HepG2 (cell line): Measurements from ENCODE around the gene DGCR2. TPM values are rescaled to one million over a fixed set of nuclear protein-coding genes. Genes with fewer than 3 reads are reported as not detected.

Experiments
- ATAC-seq: fragments of 200-7000 bp; cut with Tn5 transposase; 3 replicates; pipeline ENCODE4 v1.9.1; 2020; ENCODE audit warnings: mild to moderate bottlenecking, moderate library complexity
- BruUV-seq: library from RNA; stranded (reverse); fragments of 400-500 nt; replicated peaks from 2 replicates; lab custom pipeline; 2021; lab: Mats Ljungman, UMichigan
- CTCF ChIA-PET: fragments of 300-600 bp; formaldehyde crosslinking; extraction: SDS; loops from one replicate; lab custom pipeline; 2021; ENCODE audit warnings: low total read pairs, inconsistent platforms, low intra/inter-chr PET ratio; lab: Yijun Ruan, JAX
- POLR2A ChIA-PET: fragments of 350-600 bp; sonication (Branson Sonifier 250); formaldehyde crosslinking; loops from one replicate; lab custom pipeline; 2020; ENCODE audit warnings: antibody characterized with exemption, inconsistent platforms; lab: Yijun Ruan, JAX
- DNase-seq: peaks from one replicate; pipeline ENCODE4 v3.0.0-alpha.2; 2015; ENCODE audit warnings: low spot score
- FAIRE-seq: peaks from 3 replicates; lab custom pipeline; 2011; peaks lifted over from hg19 to GRCh38; lab: Jason Lieb, UNC
- H2AFZ ChIP-seq: one replicate; pipeline ENCODE4 v1.6.1; 2011; ENCODE audit warnings: low read length, inconsistent platforms
- H3K27ac ChIP-seq: fragments of 300-600 bp; 3 replicates; pipeline ENCODE4 v1.8.0; 2011; ENCODE audit warnings: mixed run types, mild to moderate bottlenecking, mixed read lengths, low read length, inconsistent platforms; ENCODE audit not compliant: insufficient read depth; ENCODE audit errors: extremely low read length
- H3K27me3 ChIP-seq, 2 experiments: fragments of 200-600 bp in 1 of 2; 2 replicates in 1 of 2; 3 replicates in 1 of 2; pipeline versions ENCODE4 v1.6.0 to v1.8.0; 2011; ENCODE audit warnings: low read length in 2 of 2, mild to moderate bottlenecking in 2 of 2, moderate library complexity in 2 of 2, inconsistent platforms in 1 of 2; ENCODE audit not compliant: insufficient read depth in 2 of 2, control insufficient read depth in 1 of 2
- H3K36me3 ChIP-seq, 2 experiments: fragments of 200-600 bp in 1 of 2; replicated peaks in 1 of 2; 2 replicates in 1 of 2; 3 replicates in 1 of 2; pipeline versions ENCODE4 v1.5.1 to v1.8.0; 2011; ENCODE audit warnings: low read length in 2 of 2, inconsistent platforms in 1 of 2; ENCODE audit not compliant: insufficient read depth in 2 of 2, control insufficient read depth in 1 of 2
- H3K4me1 ChIP-seq: 2 replicates; pipeline ENCODE4 v1.5.1; 2012; ENCODE audit warnings: low read length, inconsistent platforms; ENCODE audit not compliant: insufficient read depth
- H3K4me2 ChIP-seq: 2 replicates; pipeline ENCODE4 v1.6.0; 2011; ENCODE audit warnings: low read depth, low read length, inconsistent platforms
- H3K4me3 ChIP-seq, 3 experiments: fragments of 200-600 bp in 1 of 3; sonication (generic), shearing (Covaris generic) in 1 of 3; replicated peaks in 1 of 3; 2 replicates each; pipeline ENCODE4 v1.5.1; 2011 to 2016; ENCODE audit warnings: low read length in 3 of 3, inconsistent platforms in 2 of 3, low read depth in 2 of 3, mild to moderate bottlenecking in 2 of 3, control low read depth in 1 of 3, mixed read lengths in 1 of 3; ENCODE audit not compliant: insufficient read depth in 1 of 3
- H3K79me2 ChIP-seq: one replicate; pipeline ENCODE4 v1.6.1; 2011; ENCODE audit warnings: low read length, inconsistent platforms; ENCODE audit not compliant: insufficient read depth
- H3K9ac ChIP-seq: 2 replicates; pipeline ENCODE4 v1.6.0; 2011; ENCODE audit warnings: mild to moderate bottlenecking, low read depth, low read length, inconsistent platforms; ENCODE audit not compliant: insufficient read depth
- H3K9me3 ChIP-seq: 2 replicates; pipeline ENCODE4 v1.5.1; 2012; ENCODE audit warnings: mild to moderate bottlenecking, low read length
- H4K20me1 ChIP-seq: 2 replicates; pipeline ENCODE4 v1.6.0; 2011; ENCODE audit warnings: inconsistent platforms, mild to moderate bottlenecking, low read length, moderate library complexity; ENCODE audit not compliant: insufficient read depth
- FOXK1 ChIP-seq: sonication (generic); formaldehyde crosslinking; IDR thresholded peaks from 2 replicates; pipeline ENCODE4 v1.4.0; 2020; ENCODE audit warnings: low read depth, missing genetic modification reagents, borderline replicate concordance
- MAF1 ChIP-seq: sonication (generic); formaldehyde crosslinking; IDR thresholded peaks from 2 replicates; pipeline ENCODE4 v1.5.0; 2020; ENCODE audit warnings: missing genetic modification reagents, borderline replicate concordance
- MTF2 ChIP-seq: sonication (generic); formaldehyde crosslinking; IDR thresholded peaks from 2 replicates; pipeline ENCODE4 v1.5.0; 2020; ENCODE audit warnings: missing genetic modification reagents, borderline replicate concordance
- MYC ChIP-seq: sonication (generic); formaldehyde crosslinking; IDR thresholded peaks from 2 replicates; pipeline ENCODE4 v1.9.0; 2021; ENCODE audit warnings: missing genetic modification reagents, borderline replicate concordance
- ONECUT2 ChIP-seq: sonication (generic); formaldehyde crosslinking; IDR thresholded peaks from 2 replicates; pipeline ENCODE4 v1.4.0; 2020; ENCODE audit warnings: missing genetic modification reagents
- PPARG ChIP-seq: conservative IDR thresholded peaks from 2 replicates; pipeline ENCODE4 v1.6.1; 2016; ENCODE audit warnings: missing biosample characterization, missing genetic modification reagents
- PTBP1 ChIP-seq: fragments of 200-400 bp; formaldehyde crosslinking; IDR thresholded peaks from 2 replicates; pipeline ENCODE4 v1.6.1; 2018; ENCODE audit warnings: low read length, low read depth; ENCODE audit not compliant: poor library complexity, severe bottlenecking
- RFX3 ChIP-seq: IDR thresholded peaks from 2 replicates; pipeline ENCODE4 v1.6.1; 2016; ENCODE audit warnings: missing biosample characterization, missing genetic modification reagents
- SOX6 ChIP-seq, 2 experiments: fragments of 450-650 bp in 1 of 2; sonication (generic) in 1 of 2; formaldehyde crosslinking in 1 of 2; IDR thresholded peaks; 2 replicates each; pipeline versions ENCODE4 v1.4.0 to v1.6.1; 2017 to 2020; ENCODE audit warnings: antibody characterized with exemption in 1 of 2, mild to moderate bottlenecking in 1 of 2, missing genetic modification reagents in 1 of 2
- ZMYM4 ChIP-seq: sonication (generic); formaldehyde crosslinking; IDR thresholded peaks from 2 replicates; pipeline ENCODE4 v1.8.1; 2023; ENCODE audit warnings: mild to moderate bottlenecking, missing genetic modification reagents
- WGBS: methylation state at CpG from one replicate; pipeline ENCODE4 v1.1.6; 2017; ENCODE audit warnings: low lambda C conversion rate; 5-methylcytosine and 5-hydroxymethylcytosine counted together
- in situ Hi-C: cut with HindIII; loops from 2 replicates; pipeline ENCODE4 v1.10.0; 2017; ENCODE audit warnings: low pct_unique_long_range_greater_than_20kb; ENCODE audit not compliant: extremely low pct_ligation_motif_present
- intact Hi-C: fragments of 100-400 bp; cut with micrococcal nuclease; formaldehyde crosslinking; loops from one replicate; pipeline ENCODE4 v1.10.0; 2022; ENCODE audit not compliant: unreplicated experiment
- polyA plus RNA-seq, 8 experiments: library from polyadenylated mRNA; depleted of rRNA in 3 of 8; stranded (reverse) in 7 of 8; unstranded in 1 of 8; fragments of >200 nt; fragmentation: Illumina TruSeq in 4 of 8; extraction: Trizol in 4 of 8; gene quantifications; 2 replicates each; pipeline versions ENCODE4 v1.2.1 to v1.2.3, GENCODE V29; 2011 to 2016; ENCODE audit warnings: low read depth in 4 of 8, missing spikeins in 1 of 8, mixed read lengths in 1 of 8; ENCODE audit not compliant: insufficient read depth in 1 of 8
- total RNA-seq, 5 experiments: library from RNA; depleted of rRNA; stranded (reverse); fragments of >200 nt; fragmentation: Illumina TruSeq; extraction: Trizol; gene quantifications; 2 replicates each; pipeline ENCODE4 v1.2.3, GENCODE V29; 2016; ENCODE audit warnings: low read depth in 1 of 5
- TF ChIP-seq, protein P1 (sequence below): sonication (generic); formaldehyde crosslinking; IDR thresholded peaks from 2 replicates; pipeline ENCODE4 v1.5.0; 2020; ENCODE audit warnings: missing genetic modification reagents, mild to moderate bottlenecking, borderline replicate concordance
- TF ChIP-seq, protein P2 (sequence below), 2 experiments: sonication (generic) in 1 of 2; formaldehyde crosslinking in 1 of 2; IDR thresholded peaks; 2 replicates each; pipeline versions ENCODE4 v1.5.1 to v1.6.1; 2011 to 2020; ENCODE audit warnings: borderline replicate concordance in 1 of 2, low read depth in 1 of 2, low read length in 1 of 2, mild to moderate bottlenecking in 1 of 2, missing genetic modification reagents in 1 of 2, moderate library complexity in 1 of 2
- TF ChIP-seq, protein P3 (sequence below): sonication (generic); formaldehyde crosslinking; IDR thresholded peaks from 2 replicates; pipeline ENCODE4 v1.5.0; 2020; ENCODE audit warnings: missing genetic modification reagents
- TF ChIP-seq, protein P4 (sequence below): sonication (generic); formaldehyde crosslinking; IDR thresholded peaks from 2 replicates; pipeline ENCODE4 v1.4.0; 2020; ENCODE audit warnings: low read depth, missing genetic modification reagents

DGCR2 gene
- total and polyA plus RNA-seq, 2 of the 13 experiments (the other 11 are each of a cell fraction or from before 2014, with no cell fraction given): 23.1 to 35.3 TPM

DNA sequence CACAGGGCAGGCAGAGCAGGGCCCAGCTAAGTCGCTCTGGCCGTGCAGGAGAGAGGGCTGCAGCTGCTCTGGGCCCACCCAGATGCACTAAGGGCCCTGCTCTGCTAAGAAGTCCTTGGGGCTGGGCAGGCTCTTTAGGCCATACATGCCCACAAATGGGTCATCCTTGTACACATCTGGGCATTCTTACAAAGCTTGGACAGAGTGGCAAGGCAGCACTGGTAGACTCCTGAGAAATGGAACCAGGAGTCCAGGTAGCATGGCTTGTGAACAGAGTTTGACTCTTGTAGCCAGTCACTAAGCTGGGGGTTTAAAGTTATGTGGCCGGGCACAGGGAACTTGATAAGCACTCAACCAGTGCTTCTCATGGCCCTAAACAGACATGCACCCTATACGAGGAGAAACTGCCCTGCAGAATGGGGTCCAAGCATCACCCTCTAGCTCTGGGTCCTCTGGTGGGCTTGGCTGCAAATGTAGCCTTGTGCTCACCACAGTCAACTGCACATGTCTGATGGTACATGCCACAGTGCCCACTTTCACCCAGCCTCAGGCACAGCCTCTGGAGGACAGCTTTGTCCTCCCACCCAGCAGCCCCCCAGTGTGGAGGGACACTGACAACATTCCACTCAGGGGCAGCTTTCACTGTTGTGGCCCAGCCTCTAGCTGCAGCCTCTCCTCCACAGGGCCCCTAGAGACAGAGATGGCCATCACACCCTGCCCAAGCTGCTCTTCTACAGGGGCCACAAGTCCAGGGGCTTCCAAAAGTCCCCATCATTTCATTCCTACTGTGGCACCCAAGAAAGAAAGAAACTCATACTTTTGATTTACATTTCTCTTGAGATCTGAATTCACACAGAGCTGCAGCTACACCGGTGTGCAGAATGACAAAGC is 75.2 kb downstream of the DGCR2 start:
- Histone ChIP-seq H2AFZ (no peak overlapping the region), H3K9ac (no peak overlapping the region), H3K9me3 (no peaks in the 10 kb centered on the region), H3K79me2 (no peaks in the 10 kb centered on the region), H3K27me3 (no peaks in the 10 kb centered on the region), H3K4me2 (no peak overlapping the region), H4K20me1 (no peaks in the 10 kb centered on the region), H3K36me3 (peaks cover 39 to 91% of the 10 kb centered on the region in 2 experiments), H3K4me3 (no peak overlapping the region), H3K27ac (no peak overlapping the region), H3K4me1 (no peaks in the 10 kb centered on the region)
- ATAC-seq (no peak), DNase-seq (no peak), FAIRE-seq (no peak)
- 100% methylated on average over 2 of the region's 5 CpGs for WGBS
- CTCF ChIA-PET: no interaction called here
- POLR2A ChIA-PET: no interaction called here
- BruUV-seq: no TSS peak
- in situ Hi-C loops: no loop called here
- intact Hi-C loops: no loop called here
- no peak for TF ChIP-seq ZMYM4 (CRISPR knock-in tag)
- no peak for TF ChIP-seq MAF1 (CRISPR knock-in tag)
- TF ChIP-seq RFX3 (CRISPR knock-in tag): no peak
- TF ChIP-seq, protein P1, sequence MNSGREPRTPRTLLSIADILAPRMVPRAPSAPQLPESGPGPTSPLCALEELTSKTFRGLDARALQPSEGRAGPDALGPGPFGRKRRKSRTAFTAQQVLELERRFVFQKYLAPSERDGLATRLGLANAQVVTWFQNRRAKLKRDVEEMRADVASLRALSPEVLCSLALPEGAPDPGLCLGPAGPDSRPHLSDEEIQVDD (CRISPR knock-in tag): no peak
- no peak for TF ChIP-seq SOX6 (IDR thresholded peaks at IDR 0.05)
- no peak for TF ChIP-seq SOX6 (CRISPR knock-in tag; IDR thresholded peaks at IDR 0.05)
- TF ChIP-seq ONECUT2 (CRISPR knock-in tag): no peak
- TF ChIP-seq MYC: no peak
- no peak for TF ChIP-seq PTBP1
- TF ChIP-seq, protein P2, sequence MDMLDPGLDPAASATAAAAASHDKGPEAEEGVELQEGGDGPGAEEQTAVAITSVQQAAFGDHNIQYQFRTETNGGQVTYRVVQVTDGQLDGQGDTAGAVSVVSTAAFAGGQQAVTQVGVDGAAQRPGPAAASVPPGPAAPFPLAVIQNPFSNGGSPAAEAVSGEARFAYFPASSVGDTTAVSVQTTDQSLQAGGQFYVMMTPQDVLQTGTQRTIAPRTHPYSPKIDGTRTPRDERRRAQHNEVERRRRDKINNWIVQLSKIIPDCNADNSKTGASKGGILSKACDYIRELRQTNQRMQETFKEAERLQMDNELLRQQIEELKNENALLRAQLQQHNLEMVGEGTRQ (IDR thresholded peaks at IDR 0.05; ENCODE audit: low read depth, low read length): no peak
- TF ChIP-seq, protein P2 (CRISPR knock-in tag; IDR thresholded peaks at IDR 0.05; ENCODE audit: borderline replicate concordance): no peak
- no peak for TF ChIP-seq MTF2 (CRISPR knock-in tag)
- TF ChIP-seq FOXK1: no peak
- TF ChIP-seq, protein P3, sequence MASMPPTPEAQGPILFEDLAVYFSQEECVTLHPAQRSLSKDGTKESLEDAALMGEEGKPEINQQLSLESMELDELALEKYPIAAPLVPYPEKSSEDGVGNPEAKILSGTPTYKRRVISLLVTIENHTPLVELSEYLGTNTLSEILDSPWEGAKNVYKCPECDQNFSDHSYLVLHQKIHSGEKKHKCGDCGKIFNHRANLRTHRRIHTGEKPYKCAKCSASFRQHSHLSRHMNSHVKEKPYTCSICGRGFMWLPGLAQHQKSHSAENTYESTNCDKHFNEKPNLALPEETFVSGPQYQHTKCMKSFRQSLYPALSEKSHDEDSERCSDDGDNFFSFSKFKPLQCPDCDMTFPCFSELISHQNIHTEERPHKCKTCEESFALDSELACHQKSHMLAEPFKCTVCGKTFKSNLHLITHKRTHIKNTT (CRISPR knock-in tag): no peak
- TF ChIP-seq, protein P4, sequence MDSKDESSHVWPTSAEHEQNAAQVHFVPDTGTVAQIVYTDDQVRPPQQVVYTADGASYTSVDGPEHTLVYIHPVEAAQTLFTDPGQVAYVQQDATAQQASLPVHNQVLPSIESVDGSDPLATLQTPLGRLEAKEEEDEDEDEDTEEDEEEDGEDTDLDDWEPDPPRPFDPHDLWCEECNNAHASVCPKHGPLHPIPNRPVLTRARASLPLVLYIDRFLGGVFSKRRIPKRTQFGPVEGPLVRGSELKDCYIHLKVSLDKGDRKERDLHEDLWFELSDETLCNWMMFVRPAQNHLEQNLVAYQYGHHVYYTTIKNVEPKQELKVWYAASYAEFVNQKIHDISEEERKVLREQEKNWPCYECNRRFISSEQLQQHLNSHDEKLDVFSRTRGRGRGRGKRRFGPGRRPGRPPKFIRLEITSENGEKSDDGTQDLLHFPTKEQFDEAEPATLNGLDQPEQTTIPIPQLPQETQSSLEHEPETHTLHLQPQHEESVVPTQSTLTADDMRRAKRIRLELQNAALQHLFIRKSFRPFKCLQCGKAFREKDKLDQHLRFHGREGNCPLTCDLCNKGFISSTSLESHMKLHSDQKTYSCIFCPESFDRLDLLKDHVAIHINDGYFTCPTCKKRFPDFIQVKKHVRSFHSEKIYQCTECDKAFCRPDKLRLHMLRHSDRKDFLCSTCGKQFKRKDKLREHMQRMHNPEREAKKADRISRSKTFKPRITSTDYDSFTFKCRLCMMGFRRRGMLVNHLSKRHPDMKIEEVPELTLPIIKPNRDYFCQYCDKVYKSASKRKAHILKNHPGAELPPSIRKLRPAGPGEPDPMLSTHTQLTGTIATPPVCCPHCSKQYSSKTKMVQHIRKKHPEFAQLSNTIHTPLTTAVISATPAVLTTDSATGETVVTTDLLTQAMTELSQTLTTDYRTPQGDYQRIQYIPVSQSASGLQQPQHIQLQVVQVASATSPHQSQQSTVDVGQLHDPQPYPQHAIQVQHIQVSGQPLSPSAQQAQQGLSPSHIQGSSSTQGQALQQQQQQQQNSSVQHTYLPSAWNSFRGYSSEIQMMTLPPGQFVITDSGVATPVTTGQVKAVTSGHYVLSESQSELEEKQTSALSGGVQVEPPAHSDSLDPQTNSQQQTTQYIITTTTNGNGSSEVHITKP (CRISPR knock-in tag): no peak
- TF ChIP-seq PPARG: no peak
